Bronchial epithelial cell (primary cell): ENCODE measurements around the gene KRTAP12-3. TPM values are rescaled to one million over a fixed set of nuclear protein-coding genes. Genes with fewer than 3 reads are reported as not detected.

ENCODE experiments used
- DNase-seq: peaks from one replicate; pipeline ENCODE4 v3.0.0-alpha.2; 2010; ENCODE audit warnings: low read depth
- FAIRE-seq: peaks from 2 replicates; lab custom pipeline; 2011; peaks lifted over from hg19 to GRCh38; lab: Jason Lieb, UNC
- H3K27me3 ChIP-seq: 2 replicates; pipeline ENCODE4 v1.5.1; 2011; ENCODE audit warnings: low read length; ENCODE audit not compliant: control insufficient read depth, insufficient read depth
- H3K36me3 ChIP-seq: 2 replicates; pipeline ENCODE4 v1.5.1; 2011; ENCODE audit warnings: low read length; ENCODE audit not compliant: control insufficient read depth, insufficient read depth
- H3K4me3 ChIP-seq: 2 replicates; pipeline ENCODE4 v1.5.1; 2011; ENCODE audit warnings: mild to moderate bottlenecking, low read depth, low read length, control low read depth
- total RNA-seq: library from RNA; depleted of rRNA; stranded (reverse); fragments of >200 nt; gene quantifications from 2 replicates; pipeline ENCODE4 v1.2.1, GENCODE V29; 2014
- TF ChIP-seq, protein P1 (sequence below): IDR thresholded peaks from 2 replicates; pipeline ENCODE4 v1.5.1; 2011; ENCODE audit warnings: mild to moderate bottlenecking, moderate library complexity, low read length, control low read depth, inconsistent platforms; ENCODE audit not compliant: insufficient read depth, severe bottlenecking

Gene KRTAP12-3
- total RNA-seq, 1 donor from 2014 or later = not detected

DNA sequence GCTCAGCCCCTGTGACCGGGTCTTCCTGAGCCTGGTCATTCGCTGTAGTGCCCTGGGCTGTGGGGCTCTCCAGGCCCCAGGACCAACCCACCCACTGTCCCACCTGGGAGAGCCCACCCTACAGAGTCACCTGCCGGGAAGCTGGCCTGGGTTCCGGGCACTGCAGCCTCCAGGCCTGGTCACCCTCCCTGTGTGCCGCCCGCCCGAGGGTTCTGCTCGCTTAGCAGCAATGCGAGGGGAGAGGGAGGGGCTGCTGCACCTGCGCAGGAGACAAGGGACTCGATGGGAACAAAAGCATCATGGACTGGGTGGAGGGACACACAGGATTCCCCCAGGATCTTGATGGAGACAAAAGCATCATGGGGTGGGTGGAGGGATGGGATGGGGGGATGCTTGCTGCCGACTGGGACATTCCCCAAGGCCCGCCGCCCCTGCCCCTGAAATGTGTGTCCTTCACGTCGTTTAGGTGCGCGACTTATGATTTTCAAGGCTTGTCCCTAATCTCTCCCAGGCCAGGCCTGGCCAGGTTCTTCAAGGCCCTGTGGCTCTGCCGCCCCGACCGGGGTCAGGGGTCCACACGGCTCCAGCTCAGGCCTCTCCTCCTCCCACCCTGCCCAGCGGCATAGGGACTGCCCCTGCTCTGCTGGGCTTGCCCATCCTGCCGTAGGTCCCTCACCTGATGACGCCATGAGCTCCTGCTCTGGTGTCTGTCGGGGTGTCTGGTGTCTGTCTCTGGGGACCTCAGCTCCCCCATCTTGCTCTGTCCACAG is 44.2 kb upstream of the KRTAP12-3 start:
- Histone ChIP-seq H3K4me3 (no peak overlapping the region), H3K36me3 (no peaks in the 10 kb centered on the region), H3K27me3 (no peaks in the 10 kb centered on the region)
- DNase-seq = no peak
- FAIRE-seq = no peak
- TF ChIP-seq, protein P1, sequence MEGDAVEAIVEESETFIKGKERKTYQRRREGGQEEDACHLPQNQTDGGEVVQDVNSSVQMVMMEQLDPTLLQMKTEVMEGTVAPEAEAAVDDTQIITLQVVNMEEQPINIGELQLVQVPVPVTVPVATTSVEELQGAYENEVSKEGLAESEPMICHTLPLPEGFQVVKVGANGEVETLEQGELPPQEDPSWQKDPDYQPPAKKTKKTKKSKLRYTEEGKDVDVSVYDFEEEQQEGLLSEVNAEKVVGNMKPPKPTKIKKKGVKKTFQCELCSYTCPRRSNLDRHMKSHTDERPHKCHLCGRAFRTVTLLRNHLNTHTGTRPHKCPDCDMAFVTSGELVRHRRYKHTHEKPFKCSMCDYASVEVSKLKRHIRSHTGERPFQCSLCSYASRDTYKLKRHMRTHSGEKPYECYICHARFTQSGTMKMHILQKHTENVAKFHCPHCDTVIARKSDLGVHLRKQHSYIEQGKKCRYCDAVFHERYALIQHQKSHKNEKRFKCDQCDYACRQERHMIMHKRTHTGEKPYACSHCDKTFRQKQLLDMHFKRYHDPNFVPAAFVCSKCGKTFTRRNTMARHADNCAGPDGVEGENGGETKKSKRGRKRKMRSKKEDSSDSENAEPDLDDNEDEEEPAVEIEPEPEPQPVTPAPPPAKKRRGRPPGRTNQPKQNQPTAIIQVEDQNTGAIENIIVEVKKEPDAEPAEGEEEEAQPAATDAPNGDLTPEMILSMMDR = no peak

GRCh38 chr21:44614161-44614631 is 43.5 kb upstream of the KRTAP12-3 start:
- Histone ChIP-seq H3K4me3 (no peak overlapping the region), H3K36me3 (no peaks in the 10 kb centered on the region), H3K27me3 (no peaks in the 10 kb centered on the region)
- TF ChIP-seq, protein P1 = no peak
- FAIRE-seq = no peak
- DNase-seq = no peak

GRCh38 chr21:44614961-44615391 is 42.8 kb upstream of the KRTAP12-3 start:
- no peak for FAIRE-seq
- TF ChIP-seq, protein P1 = no peak
- no peak overlapping the region for H3K4me3 ChIP-seq
- DNase-seq = no peak
- H3K27me3 ChIP-seq = no peaks in the 10 kb centered on the region
- no peaks in the 10 kb centered on the region for H3K36me3 ChIP-seq

DNA sequence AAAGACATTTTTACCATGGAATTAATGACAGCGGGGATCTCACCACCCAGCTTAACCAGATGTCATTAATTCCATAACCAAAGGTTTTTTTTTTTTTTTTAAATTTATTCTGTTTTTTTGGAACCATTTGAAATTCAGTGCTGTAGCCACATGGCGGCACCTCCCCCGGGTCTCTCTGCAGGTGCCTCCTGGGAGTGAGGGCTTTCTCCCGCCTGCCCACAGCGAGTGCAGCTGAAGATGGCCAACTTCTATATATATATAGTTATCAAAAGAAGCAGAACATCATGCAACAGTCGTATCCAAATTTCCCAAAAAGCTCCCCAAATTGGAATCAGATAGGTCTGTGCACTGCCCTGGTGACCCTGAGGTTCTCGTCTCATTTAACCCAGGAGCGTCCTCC is 42.3 kb upstream of the KRTAP12-3 start:
- Histone ChIP-seq H3K36me3 (no peaks in the 10 kb centered on the region), H3K4me3 (no peak overlapping the region), H3K27me3 (no peaks in the 10 kb centered on the region)
- DNase-seq = no peak
- no peak for FAIRE-seq
- TF ChIP-seq, protein P1 = no peak

DNA sequence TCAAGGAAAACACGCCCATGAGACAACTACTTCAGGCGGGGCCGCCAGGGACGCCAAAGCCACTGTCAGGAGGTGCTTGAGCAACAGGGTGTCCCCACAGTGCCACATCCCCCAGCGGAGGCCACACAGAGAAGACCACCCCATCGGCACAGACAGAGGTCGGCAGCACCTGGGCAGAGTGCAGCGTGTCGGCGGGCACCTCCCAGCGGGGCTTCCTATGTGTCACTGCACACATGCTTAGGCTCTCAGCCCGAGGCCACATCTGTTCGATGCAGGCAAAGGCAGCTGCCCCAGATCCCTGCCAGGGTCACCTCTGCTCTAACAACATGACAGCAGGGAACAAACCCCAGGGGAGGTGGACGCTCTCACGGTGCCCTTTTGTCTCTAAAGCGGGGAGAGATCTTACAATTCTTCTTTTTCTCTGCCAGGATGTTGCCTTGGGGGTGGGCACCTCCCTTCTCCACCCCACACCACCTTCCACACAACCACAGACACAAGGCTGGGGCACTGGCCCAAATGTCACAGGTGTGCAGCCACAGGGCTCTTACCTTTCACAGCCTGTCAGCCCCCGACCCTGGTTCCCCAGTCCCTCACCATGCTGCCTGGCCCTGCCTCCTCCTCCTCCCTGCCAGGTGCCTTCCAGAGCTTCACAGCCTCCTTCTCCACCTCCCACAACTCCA is 41.7 kb upstream of the KRTAP12-3 start:
- TF ChIP-seq, protein P1 = no peak
- no peak for FAIRE-seq

More for the DNA sequence above, 41.7 kb upstream of the KRTAP12-3 start:
- Histone ChIP-seq H3K4me3 (no peak overlapping the region), H3K27me3 (no peaks in the 10 kb centered on the region), H3K36me3 (no peaks in the 10 kb centered on the region)
- no peak for DNase-seq
